SK-N-SH (cell line): Measurements from ENCODE around the gene DOK4. TPM values are rescaled to one million over a fixed set of nuclear protein-coding genes. Genes with fewer than 3 reads are reported as not detected.

ENCODE experiments used
- CTCF ChIA-PET: fragments of 300-600, 350-600 bp; formaldehyde crosslinking; extraction: SDS; loops from one replicate; lab custom pipeline; 2021; lab: Yijun Ruan, JAX
- POLR2A ChIA-PET: fragments of 350-600 bp; sonication (Branson Sonifier 250); formaldehyde crosslinking; extraction: SDS; loops from one replicate; lab custom pipeline; 2020; ENCODE audit warnings: antibody characterized with exemption, inconsistent platforms; lab: Yijun Ruan, JAX
- DNase-seq: peaks from one replicate; pipeline ENCODE4 v3.0.0; 2012
- H2AFZ ChIP-seq: fragments of 200-600 bp; sonication (generic); 2 replicates; pipeline ENCODE4 v1.8.1; 2016; ENCODE audit warnings: antibody characterized with exemption, mild to moderate bottlenecking, low read depth
- H3F3A ChIP-seq: fragments of 200-600 bp; sonication (generic); replicated peaks from 2 replicates; pipeline ENCODE3; 2016; ENCODE audit warnings: antibody characterized with exemption, mild to moderate bottlenecking; ENCODE audit not compliant: insufficient read depth
- H3K27ac ChIP-seq, 2 experiments: fragments of 200-500 bp in 1 of 2; fragments of 200-600 bp in 1 of 2; sonication (Bioruptor generic) in 1 of 2; sonication (generic), shearing (Covaris generic) in 1 of 2; 2 replicates each; pipeline versions ENCODE4 v1.5.1 to v1.6.1; 2014 to 2016; ENCODE audit warnings: low read depth in 2 of 2, inconsistent platforms in 1 of 2, low read length in 1 of 2, mild to moderate bottlenecking in 1 of 2, mixed read lengths in 1 of 2
- H3K27me3 ChIP-seq: fragments of 200-600 bp; sonication (generic), shearing (Covaris generic); 2 replicates; pipeline ENCODE4 v1.6.1; 2016; ENCODE audit warnings: mixed run types; ENCODE audit not compliant: insufficient read depth
- H3K36me3 ChIP-seq, 2 experiments: fragments of 200-500 bp in 1 of 2; fragments of 200-600 bp in 1 of 2; sonication (Bioruptor generic) in 1 of 2; sonication (generic) in 1 of 2; replicated peaks in 1 of 2; 2 replicates each; pipeline versions ENCODE3 to v1.5.1; 2014 to 2016; ENCODE audit warnings: low read length in 1 of 2, mild to moderate bottlenecking in 1 of 2; ENCODE audit not compliant: insufficient read depth in 2 of 2, control insufficient read depth in 1 of 2
- H3K4me1 ChIP-seq, 2 experiments: fragments of 200-500 bp in 1 of 2; fragments of 200-600 bp in 1 of 2; sonication (Bioruptor generic) in 1 of 2; sonication (generic), shearing (Covaris generic) in 1 of 2; 2 replicates each; pipeline versions ENCODE4 v1.5.1 to v1.6.1; 2014 to 2016; ENCODE audit warnings: low read depth in 1 of 2, low read length in 1 of 2, mixed run types in 1 of 2; ENCODE audit not compliant: insufficient read depth in 2 of 2, control insufficient read depth in 1 of 2
- H3K4me2 ChIP-seq: fragments of 200-600 bp; sonication (generic), shearing (Covaris generic); 2 replicates; pipeline ENCODE4 v1.6.1; 2017; ENCODE audit warnings: mixed run types
- H3K4me3 ChIP-seq, 2 experiments: fragments of 200-500 bp in 1 of 2; fragments of 200-600 bp in 1 of 2; sonication (Bioruptor generic) in 1 of 2; sonication (generic), shearing (Covaris generic) in 1 of 2; 2 replicates each; pipeline versions ENCODE4 v1.5.1 to v1.8.1; 2014 to 2016; ENCODE audit warnings: low read depth in 2 of 2, inconsistent platforms in 1 of 2, low read length in 1 of 2, mild to moderate bottlenecking in 1 of 2, mixed read lengths in 1 of 2, moderate library complexity in 1 of 2
- H3K79me2 ChIP-seq: fragments of 200-600 bp; sonication (generic); 2 replicates; pipeline ENCODE4 v1.8.1; 2017; ENCODE audit warnings: mild to moderate bottlenecking; ENCODE audit not compliant: insufficient read depth
- H3K9ac ChIP-seq: fragments of 200-600 bp; sonication (generic); 2 replicates; pipeline ENCODE4 v1.6.1; 2017; ENCODE audit warnings: mixed run types
- H3K9me2 ChIP-seq: fragments of 200-600 bp; sonication (generic); 2 replicates; pipeline ENCODE4 v1.6.1; 2017; ENCODE audit warnings: mixed run types
- H3K9me3 ChIP-seq: fragments of 200-600 bp; sonication (generic); 2 replicates; pipeline ENCODE4 v1.6.1; 2017; ENCODE audit warnings: mixed run types, mild to moderate bottlenecking, moderate library complexity
- H4K20me1 ChIP-seq: fragments of 200-600 bp; sonication (generic); 2 replicates; pipeline ENCODE4 v1.6.1; 2017; ENCODE audit warnings: mild to moderate bottlenecking, mixed run types; ENCODE audit not compliant: insufficient read depth
- CHD2 ChIP-seq: fragments of 150-350 bp; IDR thresholded peaks from 2 replicates; pipeline ENCODE4 v1.6.1; 2018; ENCODE audit warnings: low read length; ENCODE audit not compliant: partially characterized antibody
- CTCF ChIP-seq: fragments of 200-600 bp; sonication (generic); IDR thresholded peaks from 2 replicates; pipeline ENCODE4 v1.6.1; 2017; ENCODE audit warnings: antibody characterized with exemption, mild to moderate bottlenecking, moderate library complexity
- FOSL2 ChIP-seq: IDR thresholded peaks from 2 replicates; pipeline ENCODE4 v1.4.0; 2012; ENCODE audit warnings: low read depth, mild to moderate bottlenecking, moderate library complexity, borderline replicate concordance
- FOXM1 ChIP-seq: IDR thresholded peaks from 2 replicates; pipeline ENCODE4 v1.4.0; 2012; ENCODE audit warnings: low read depth, mild to moderate bottlenecking
- MAX ChIP-seq: IDR thresholded peaks from 2 replicates; pipeline ENCODE4 v1.4.0; 2012; ENCODE audit warnings: low read depth
- NFIC ChIP-seq: IDR thresholded peaks from 2 replicates; pipeline ENCODE4 v1.4.0; 2012; ENCODE audit warnings: borderline replicate concordance
- NRF1 ChIP-seq: IDR thresholded peaks from 2 replicates; pipeline ENCODE4 v1.6.1; 2012; ENCODE audit warnings: low read depth, mild to moderate bottlenecking, low read length
- RAD21 ChIP-seq: IDR thresholded peaks from 2 replicates; pipeline ENCODE4 v1.6.1; 2012; ENCODE audit warnings: mild to moderate bottlenecking, low read length
- REST ChIP-seq: IDR thresholded peaks from 2 replicates; pipeline ENCODE4 v1.6.1; 2012; ENCODE audit warnings: mild to moderate bottlenecking, low read depth, low read length, moderate library complexity
- SIN3A ChIP-seq: IDR thresholded peaks from 2 replicates; pipeline ENCODE4 v1.6.1; 2012; ENCODE audit warnings: low read depth, mild to moderate bottlenecking, low read length, moderate library complexity, borderline replicate concordance
- SMC3 ChIP-seq: IDR thresholded peaks from 2 replicates; pipeline ENCODE4 v1.6.1; 2012; ENCODE audit warnings: low read depth, low read length, improper control_type of control experiment
- TEAD4 ChIP-seq: IDR thresholded peaks from 2 replicates; pipeline ENCODE4 v1.4.0; 2012; ENCODE audit warnings: mild to moderate bottlenecking, borderline replicate concordance; ENCODE audit not compliant: insufficient read depth
- USF1 ChIP-seq: IDR thresholded peaks from 2 replicates; pipeline ENCODE4 v1.4.0; 2012; ENCODE audit warnings: low read depth, borderline replicate concordance
- USF2 ChIP-seq: fragments of 150-350 bp; IDR thresholded peaks from 2 replicates; pipeline ENCODE4 v1.6.1; 2017; ENCODE audit warnings: antibody characterized with exemption, low read length, low read depth, borderline replicate concordance
- whole genome bisulfite sequencing: methylation state at CpG from one replicate; pipeline ENCODE4 v1.1.6; 2017; ENCODE audit warnings: low lambda C conversion rate; 5-methylcytosine and 5-hydroxymethylcytosine counted together
- polyA plus RNA-seq, 3 experiments: library from polyadenylated mRNA; depleted of rRNA; stranded (reverse); fragments of >200 nt; gene quantifications; 2 replicates each; pipeline ENCODE4 v1.2.3, GENCODE V29; 2012

Gene DOK4
- polyA plus RNA-seq, 1 of the 3 experiments (the other 2 are of a cell fraction), result 28.4 TPM

GRCh38 chr16:57475711-57476339 lies 10.5 kb downstream of the DOK4 start:
- H3K4me1 ChIP-seq, result peaks cover 14 to 97% of the 10 kb centered on the region in 2 experiments
- WGBS, result 43% methylated on average over 9 of the region's 12 CpGs
- POLR2A ChIA-PET, result interaction anchor here (0.6 to 5.1 kb wide), 5 partner anchors 8 to 1230 kb away, joined by 3 to 52 read pairs (median 4); partner anchors contain the start of genes CIAPIN1, COQ9 and DOK4
- DNase-seq, result peak; percentile 83
- H3K27ac ChIP-seq, result peak overlapping the region in 1 of 2 experiments; percentile 90; a peak in 2 of 4 replicates
- CTCF ChIA-PET, result interaction anchor here (0.7 to 21.0 kb wide), 6 partner anchors 12 to 58 kb away, joined by 4 to 354 read pairs (median 6); partner anchors contain the start of genes CIAPIN1, COQ9 and POLR2C
- no peaks in the 10 kb centered on the region for H3K9me2 ChIP-seq
- no peak overlapping the region; a peak in 1 of 4 replicates for H3K4me3 ChIP-seq
- no peak overlapping the region for H3K4me2 ChIP-seq
- H4K20me1 ChIP-seq, result 0 out of 2 replicates have a peak, but pooled peaks cover 6% of the 10 kb centered on the region
- H3K9me3 ChIP-seq, result no peaks in the 10 kb centered on the region
- H3K9ac ChIP-seq, result no peak overlapping the region
- no peaks in the 10 kb centered on the region for H3K27me3 ChIP-seq
- H3K79me2 ChIP-seq, result peaks cover 7% of the 10 kb centered on the region; the same call in 1 of the 2 replicates
- H3F3A ChIP-seq, result peaks cover 4% of the 10 kb centered on the region
- H2AFZ ChIP-seq, result no peak overlapping the region
- peaks cover 6 to 37% of the 10 kb centered on the region in 2 experiments for H3K36me3 ChIP-seq
- peak; percentile 49 for TF ChIP-seq CTCF
- TF ChIP-seq TEAD4, result no peak
- no peak for TF ChIP-seq SIN3A
- peak; percentile 47 for TF ChIP-seq RAD21
- no peak for TF ChIP-seq USF1
- TF ChIP-seq SMC3, result peak; percentile 15; the same call in 1 of the 2 replicates

- Histone ChIP-seq H4K20me1 (0 out of 2 replicates have a peak, but pooled peaks cover 9% of the 10 kb centered on the region), H3K27me3 (no peaks in the 10 kb centered on the region), H3F3A (peaks cover 4% of the 10 kb centered on the region), H3K27ac (peak overlapping the region in 1 of 2 experiments; percentile 95; a peak in 2 of 4 replicates), H3K4me1 (peaks cover 7 to 97% of the 10 kb centered on the region in 2 experiments), H3K4me2 (no peak overlapping the region), H3K36me3 (peaks cover 14 to 46% of the 10 kb centered on the region in 2 experiments), H3K9ac (no peak overlapping the region), H3K9me2 (no peaks in the 10 kb centered on the region), H2AFZ (no peak overlapping the region), H3K9me3 (no peaks in the 10 kb centered on the region), H3K4me3 (no peak overlapping the region), H3K79me2 (peaks cover 7% of the 10 kb centered on the region; the same call in 1 of the 2 replicates)
- 93% methylated on average over 24 of the region's 30 CpGs for WGBS
- ChIA-PET POLR2A (interaction anchor here (0.5 to 5.1 kb wide), 6 partner anchors 9 to 132 kb away, joined by 3 to 52 read pairs (median 4); partner anchors contain the start of genes CIAPIN1, COQ9 and DOK4), CTCF (interaction anchor here (0.7 to 21.0 kb wide), 5 partner anchors 12 to 39 kb away, joined by 4 to 354 read pairs (median 6); partner anchors contain the start of genes CIAPIN1, COQ9 and POLR2C)
- DNase-seq, result no peak
- TF ChIP-seq SMC3, result no peak
- TF ChIP-seq CHD2, result no peak
- no peak for TF ChIP-seq MAX
- no peak for TF ChIP-seq NFIC
- TF ChIP-seq REST, result no peak
- TF ChIP-seq USF2, result no peak
- TF ChIP-seq NRF1, result no peak
- TF ChIP-seq TEAD4, result no peak
- TF ChIP-seq FOXM1, result no peak
- no peak for TF ChIP-seq FOSL2
These were observed 11.3 kb downstream of the DOK4 start for GRCh38 chr16:57474671-57475661.
